ENCODE results near the gene C2CD5. TPM values are rescaled to one million over a fixed set of nuclear protein-coding genes. Genes with fewer than 3 reads are reported as not detected.

C2CD5 gene
- total and polyA plus RNA-seq, 8 donors = 12.2 to 79.1 (median 31.9) TPM

GRCh38 chr12:22518998-22519397 lies 25.3 kb downstream of the C2CD5 start:
- Histone ChIP-seq H3K36me3 (peaks cover 1 to 48% (median 39%) of the 10 kb centered on the region in 4 donors), H3K4me3 (no peak overlapping the region), H3K27ac (peak overlapping the region in 1 of 5 donors; percentile 8), H3K4me1 (peaks cover 0 to 35% (median 9%) of the 10 kb centered on the region in 4 donors), H3K27me3 (no peaks in the 10 kb centered on the region), H3K9me3 (no peaks in the 10 kb centered on the region)
- WGBS, 5 donors = 82 to 90% (median 88%) methylated on average over 6 of the region's 6 CpGs
- intact Hi-C loops (cut with DNase I; ENCODE audit: low total_unique reads) = no loop called here
- no peak for DNase-seq
- no peak for TF ChIP-seq CTCF (IDR thresholded peaks at IDR 0.05)
- no peak for TF ChIP-seq POLR2A (IDR thresholded peaks at IDR 0.05)
- TF ChIP-seq POLR2AphosphoS5 (IDR thresholded peaks at IDR 0.05) = no peak
- no peak for TF ChIP-seq EP300 (IDR thresholded peaks at IDR 0.05)

GRCh38 chr12:22518060-22518719 lies 26.2 kb downstream of the C2CD5 start:
- Histone ChIP-seq H3K27me3 (no peaks in the 10 kb centered on the region), H3K4me3 (no peak overlapping the region), H3K9me3 (no peaks in the 10 kb centered on the region), H3K36me3 (peaks cover 0 to 40% (median 33%) of the 10 kb centered on the region in 4 donors), H3K27ac (no peak overlapping the region), H3K4me1 (peaks cover 0 to 35% (median 9%) of the 10 kb centered on the region in 4 donors)
- DNase-seq = peak; percentile 79 to 84
- intact Hi-C loops (cut with DNase I; ENCODE audit: low total_unique reads) = no loop called here
- 5 to 22% (median 11%) methylated on average over 1 of the region's 1 CpG for WGBS, 5 donors
- TF ChIP-seq POLR2AphosphoS5 (IDR thresholded peaks at IDR 0.05) = peak in 1 of 3 donors; percentile 48
- TF ChIP-seq CTCF (IDR thresholded peaks at IDR 0.05) = no peak

DNA sequence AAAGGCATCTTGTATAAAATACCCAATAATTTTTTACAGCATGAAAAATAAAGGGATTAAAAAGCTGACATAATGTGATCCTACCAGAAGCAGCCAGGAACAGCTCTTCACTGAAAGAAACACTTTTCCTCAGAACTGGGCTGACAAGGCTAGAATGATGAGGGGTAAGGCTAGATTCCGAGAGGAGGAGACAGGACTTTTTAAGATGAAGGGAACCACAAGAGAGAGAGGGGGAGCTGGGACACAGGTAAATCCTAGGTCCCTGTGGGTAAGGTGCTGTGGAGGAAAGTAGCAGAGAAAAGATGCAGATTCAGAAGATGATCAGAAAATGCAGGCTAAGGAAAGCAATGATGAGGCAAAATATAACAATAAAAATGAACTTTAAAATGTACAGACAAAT lies 29.5 kb downstream of the C2CD5 start:
- no peak for DNase-seq
- intact Hi-C loops (cut with DNase I; ENCODE audit: low total_unique reads) = no loop called here
- H3K4me3 ChIP-seq = no peak overlapping the region
- no peak for TF ChIP-seq POLR2AphosphoS5 (IDR thresholded peaks at IDR 0.05)
- no peak for TF ChIP-seq CTCF (IDR thresholded peaks at IDR 0.05)
- TF ChIP-seq POLR2A (IDR thresholded peaks at IDR 0.05) = no peak
- no peak for TF ChIP-seq EP300 (IDR thresholded peaks at IDR 0.05)
- no peaks in the 10 kb centered on the region for H3K27me3 ChIP-seq
- WGBS, 5 donors = 77 to 96% (median 94%) methylated on average over 1 of the region's 1 CpG
- H3K27ac ChIP-seq = no peak overlapping the region
- peaks cover 0 to 18% (median 9%) of the 10 kb centered on the region in 4 donors for H3K4me1 ChIP-seq
- H3K9me3 ChIP-seq = no peaks in the 10 kb centered on the region
- peaks cover 0 to 46% (median 29%) of the 10 kb centered on the region in 4 donors for H3K36me3 ChIP-seq

DNA sequence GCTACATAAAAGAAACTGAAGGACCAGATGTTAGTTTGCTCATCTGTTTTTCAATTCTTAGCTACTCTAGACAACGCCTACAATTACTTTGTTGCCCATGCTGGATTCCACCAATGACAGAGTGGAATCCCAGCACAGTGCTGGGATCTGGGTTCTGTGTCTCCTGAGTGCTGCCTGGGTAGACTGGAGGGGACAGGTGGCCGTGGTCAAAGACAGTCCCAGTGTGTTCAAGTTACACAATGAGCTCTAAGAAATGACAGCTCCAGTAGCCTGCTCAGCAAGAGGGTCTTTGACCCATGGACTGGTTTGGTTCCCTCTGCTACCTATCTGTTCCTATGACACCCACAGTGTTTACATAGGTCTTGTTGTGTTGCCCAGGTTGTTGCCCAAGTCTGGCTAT lies 38.5 kb downstream of the C2CD5 start:
- intact Hi-C loops (cut with DNase I; ENCODE audit: low total_unique reads) = no loop called here
- Histone ChIP-seq H3K4me1 (no peaks in the 10 kb centered on the region), H3K27me3 (no peaks in the 10 kb centered on the region), H3K9me3 (no peaks in the 10 kb centered on the region), H3K27ac (no peak overlapping the region), H3K4me3 (no peak overlapping the region), H3K36me3 (peaks cover 0 to 58% (median 45%) of the 10 kb centered on the region in 4 donors)
- TF ChIP-seq CTCF (IDR thresholded peaks at IDR 0.05) (no peak), POLR2AphosphoS5 (IDR thresholded peaks at IDR 0.05) (no peak), EP300 (IDR thresholded peaks at IDR 0.05) (no peak), POLR2A (IDR thresholded peaks at IDR 0.05) (no peak)
- no peak for DNase-seq
- 92 to 100% (median 97%) methylated on average over 2 of the region's 2 CpGs for WGBS, 5 donors

Data from stomach (tissue), 9 donors.